H1 (cell line): ENCODE data around the gene CRTC2. TPM values are rescaled to one million over a fixed set of nuclear protein-coding genes. Genes with fewer than 3 reads are reported as not detected.

Experiments used
- CTCF ChIP-seq, 3 experiments: IDR thresholded peaks; 1 replicate in 2 of 3; 2 replicates in 1 of 3; pipeline versions ENCODE4 v1.5.1 to v1.6.1; 2011; ENCODE audit warnings: low read length in 3 of 3, mild to moderate bottlenecking in 3 of 3, inconsistent platforms in 2 of 3, low read depth in 1 of 3, moderate library complexity in 1 of 3; ENCODE audit not compliant: insufficient read depth in 1 of 3; ENCODE audit errors: control extremely low read depth in 1 of 3
- SRF ChIP-seq: IDR thresholded peaks from 2 replicates; pipeline ENCODE4 v1.6.1; 2011; ENCODE audit warnings: mild to moderate bottlenecking, low read depth, low read length, moderate library complexity
- YY1 ChIP-seq: IDR thresholded peaks from 2 replicates; pipeline ENCODE4 v1.6.1; 2011; ENCODE audit warnings: low read depth, mild to moderate bottlenecking, low read length
- polyA plus RNA-seq, 7 experiments: library from polyadenylated mRNA; depleted of rRNA in 3 of 7; stranded (reverse) in 5 of 7; unstranded in 2 of 7; fragments of >200 nt in 5 of 7; fragments of 200-250 nt in 2 of 7; gene quantifications; 1 replicate in 5 of 7; 2 replicates in 1 of 7; 4 replicates in 1 of 7; pipeline versions ENCODE4 v1.2.1 to v1.2.3, GENCODE V29; 2011 to 2013; ENCODE audit warnings: missing spikeins in 2 of 7, mixed read lengths in 2 of 7
- total RNA-seq: library from RNA; stranded (reverse); fragmentation: NEBNext Ultra II Directional; extraction: Animal tissue kit (Norgen Biotek cat#: 25700); gene quantifications from 2 replicates; pipeline ENCODE4 v1.2.1, GENCODE V29; 2021

Gene CRTC2
- total and polyA plus RNA-seq, 2 of the 8 experiments (the other 6 are each of a cell fraction or from before 2014, with no cell fraction given), result 28.6 to 34.3 TPM

GRCh38 chr1:153932156-153933131 lies 26.0 kb downstream of the CRTC2 start (continued):
- no peak for TF ChIP-seq CTCF (IDR thresholded peaks at IDR 0.05; ENCODE audit: control extremely low read depth in 1 of 3, insufficient read depth in 1 of 3, low read depth in 1 of 3, low read length in 3 of 3)
- no peak for TF ChIP-seq YY1
- no peak for TF ChIP-seq SRF
